Breast epithelium (tissue), 4 donors: ENCODE results near the gene ANKS1B. TPM values are rescaled to one million over a fixed set of nuclear protein-coding genes. Genes with fewer than 3 reads are reported as not detected.
A peak's percentile ranks its signal among the peaks of the same experiment; 100 is the strongest.

Source experiments
- DNase-seq, 2 donors: peaks; one replicate each; pipeline ENCODE4 v3.0.0-alpha.2; 2019; ENCODE audit warnings: low spot score in 2 of 2
- H3K27ac ChIP-seq, 2 donors: fragments of 200-600 bp; sonication (generic) in 1 of 2; one replicate each; pipeline ENCODE4 v1.5.1; 2016 to 2019; ENCODE audit warnings: mild to moderate bottlenecking in 1 of 2
- H3K27me3 ChIP-seq, 2 donors: fragments of 200-600 bp; sonication (generic) in 1 of 2; one replicate each; pipeline versions ENCODE4 v1.5.1 to v1.6.0; 2017 to 2019; ENCODE audit warnings: control low read depth in 1 of 2, mild to moderate bottlenecking in 1 of 2
- H3K36me3 ChIP-seq: fragments of 200-600 bp; one replicate; pipeline ENCODE4 v1.5.1; 2019
- H3K4me1 ChIP-seq, 2 donors: fragments of 200-600 bp; sonication (generic); one replicate each; pipeline ENCODE4 v1.5.1; 2016 to 2019; ENCODE audit warnings: control low read depth in 1 of 2
- H3K4me3 ChIP-seq, 3 donors: fragments of 200-600 bp; sonication (generic); 1 replicate in 2 of 3; 2 replicates in 1 of 3; pipeline ENCODE4 v1.5.1; 2016 to 2019; ENCODE audit warnings: mild to moderate bottlenecking in 3 of 3, moderate library complexity in 2 of 3
- H3K9me3 ChIP-seq, 2 donors: fragments of 200-600 bp; sonication (generic) in 1 of 2; one replicate each; pipeline ENCODE4 v1.5.1; 2016 to 2019; ENCODE audit warnings: control low read depth in 1 of 2
- POLR2A ChIP-seq: fragments of 450-650 bp; IDR thresholded peaks from one replicate; pipeline ENCODE4 v1.6.1; 2016; ENCODE audit warnings: antibody characterized with exemption, mild to moderate bottlenecking, moderate library complexity
- POLR2AphosphoS5 ChIP-seq, 3 donors: sonication (generic); formaldehyde crosslinking; IDR thresholded peaks; one replicate each; pipeline ENCODE4 v1.6.1; 2017; ENCODE audit warnings: antibody characterized with exemption in 3 of 3
- intact Hi-C: fragments of 100-400 bp; cut with DNase I; formaldehyde crosslinking; loops from one replicate; pipeline ENCODE4 v1.15.1; 2023; ENCODE audit warnings: low total_unique reads
- total RNA-seq, 3 donors: library from RNA; depleted of rRNA; stranded (reverse); fragments of >200 nt; gene quantifications; one replicate each; pipeline ENCODE4 v1.1.0, GENCODE V29; 2016
- TF ChIP-seq, protein P1 (sequence below), 3 donors: fragments of 450-650 bp; IDR thresholded peaks; one replicate each; pipeline ENCODE4 v1.5.1; 2016 to 2017; ENCODE audit warnings: antibody characterized with exemption in 3 of 3, mild to moderate bottlenecking in 3 of 3, moderate library complexity in 3 of 3

Gene ANKS1B
- total RNA-seq, 3 donors from 2014 or later: 16.6 to 115 (median 32.4) TPM

DNA sequence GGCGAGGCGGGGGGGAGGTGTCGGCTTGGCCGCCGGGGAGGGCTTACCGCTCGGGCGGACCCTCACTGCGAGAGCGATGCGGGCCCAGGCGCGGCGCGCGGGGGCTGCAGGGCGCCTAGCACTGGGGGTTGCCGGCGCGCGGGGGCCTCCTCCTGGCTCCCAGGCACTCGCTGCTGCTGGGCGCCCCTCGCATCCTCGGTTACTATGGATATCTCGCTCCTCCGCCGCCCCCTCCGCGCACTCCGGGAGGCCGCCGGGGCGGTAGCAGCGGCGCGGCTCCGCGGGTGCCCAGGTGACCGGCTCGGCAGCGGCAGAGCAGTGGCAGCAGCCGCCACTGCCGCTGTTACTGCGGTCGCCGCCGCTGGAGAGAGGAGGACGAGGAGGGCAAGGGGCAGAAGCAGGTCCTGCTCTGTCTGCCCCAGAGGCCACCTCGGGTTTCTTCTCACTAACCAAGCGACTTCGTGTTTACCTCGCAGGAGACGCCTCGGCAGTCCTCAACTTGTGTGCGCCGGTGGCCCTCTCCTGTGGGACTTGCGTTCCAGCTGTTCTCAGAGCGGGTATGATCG lies 1089.6 kb downstream of the ANKS1B start:
- Histone ChIP-seq H3K27ac (no peak overlapping the region), H3K9me3 (no peaks in the 10 kb centered on the region), H3K4me3 (peak overlapping the region; percentile 17 to 61 (median 46)), H3K4me1 (no peaks in the 10 kb centered on the region), H3K27me3 (peaks cover 3 to 27% of the 10 kb centered on the region in 2 donors), H3K36me3 (no peaks in the 10 kb centered on the region)
- no peak for DNase-seq
- TF ChIP-seq POLR2A (no peak), POLR2AphosphoS5 (IDR thresholded peaks at IDR 0.05) (no peak)
- TF ChIP-seq, protein P1, sequence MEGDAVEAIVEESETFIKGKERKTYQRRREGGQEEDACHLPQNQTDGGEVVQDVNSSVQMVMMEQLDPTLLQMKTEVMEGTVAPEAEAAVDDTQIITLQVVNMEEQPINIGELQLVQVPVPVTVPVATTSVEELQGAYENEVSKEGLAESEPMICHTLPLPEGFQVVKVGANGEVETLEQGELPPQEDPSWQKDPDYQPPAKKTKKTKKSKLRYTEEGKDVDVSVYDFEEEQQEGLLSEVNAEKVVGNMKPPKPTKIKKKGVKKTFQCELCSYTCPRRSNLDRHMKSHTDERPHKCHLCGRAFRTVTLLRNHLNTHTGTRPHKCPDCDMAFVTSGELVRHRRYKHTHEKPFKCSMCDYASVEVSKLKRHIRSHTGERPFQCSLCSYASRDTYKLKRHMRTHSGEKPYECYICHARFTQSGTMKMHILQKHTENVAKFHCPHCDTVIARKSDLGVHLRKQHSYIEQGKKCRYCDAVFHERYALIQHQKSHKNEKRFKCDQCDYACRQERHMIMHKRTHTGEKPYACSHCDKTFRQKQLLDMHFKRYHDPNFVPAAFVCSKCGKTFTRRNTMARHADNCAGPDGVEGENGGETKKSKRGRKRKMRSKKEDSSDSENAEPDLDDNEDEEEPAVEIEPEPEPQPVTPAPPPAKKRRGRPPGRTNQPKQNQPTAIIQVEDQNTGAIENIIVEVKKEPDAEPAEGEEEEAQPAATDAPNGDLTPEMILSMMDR (IDR thresholded peaks at IDR 0.05): no peak
- intact Hi-C loops: no loop called here

- H3K27ac ChIP-seq: no peak overlapping the region
These were observed 1090.2 kb downstream of the ANKS1B start for GRCh38 chr12:98894412-98895085.

GRCh38 chr12:98893675-98894411 lies 1090.9 kb downstream of the ANKS1B start:
- Histone ChIP-seq H3K36me3 (no peaks in the 10 kb centered on the region), H3K27me3 (peaks cover 3 to 27% of the 10 kb centered on the region in 2 donors), H3K9me3 (no peaks in the 10 kb centered on the region), H3K4me1 (no peaks in the 10 kb centered on the region), H3K27ac (no peak overlapping the region), H3K4me3 (peak overlapping the region in 2 of 3 donors; percentile 46 to 61)
- intact Hi-C loops: no loop called here
- DNase-seq: no peak
- TF ChIP-seq POLR2A: no peak
- TF ChIP-seq, protein P1 (IDR thresholded peaks at IDR 0.05): no peak
- TF ChIP-seq POLR2AphosphoS5 (IDR thresholded peaks at IDR 0.05): no peak

More at GRCh38 chr12:98894412-98895085, 1090.2 kb downstream of the ANKS1B start:
- Histone ChIP-seq H3K4me3 (peak overlapping the region; percentile 17 to 61 (median 46)), H3K9me3 (no peaks in the 10 kb centered on the region), H3K4me1 (no peaks in the 10 kb centered on the region), H3K36me3 (no peaks in the 10 kb centered on the region), H3K27me3 (peaks cover 3 to 27% of the 10 kb centered on the region in 2 donors)
- intact Hi-C loops: no loop called here
- no peak for TF ChIP-seq POLR2A
- TF ChIP-seq, protein P1 (IDR thresholded peaks at IDR 0.05): no peak
- no peak for TF ChIP-seq POLR2AphosphoS5 (IDR thresholded peaks at IDR 0.05)
- DNase-seq: no peak

GRCh38 chr12:98893126-98893674 lies 1091.5 kb downstream of the ANKS1B start:
- peaks cover 3 to 27% of the 10 kb centered on the region in 2 donors for H3K27me3 ChIP-seq

More at GRCh38 chr12:98893126-98893674, 1091.5 kb downstream of the ANKS1B start:
- Histone ChIP-seq H3K36me3 (no peaks in the 10 kb centered on the region), H3K4me1 (no peaks in the 10 kb centered on the region), H3K9me3 (no peaks in the 10 kb centered on the region), H3K27ac (no peak overlapping the region), H3K4me3 (no peak overlapping the region)
- intact Hi-C loops: no loop called here
- TF ChIP-seq POLR2AphosphoS5 (IDR thresholded peaks at IDR 0.05) (no peak), POLR2A (no peak)
- TF ChIP-seq, protein P1 (IDR thresholded peaks at IDR 0.05): no peak
- no peak for DNase-seq
